ENCODE results near the gene STAT5B.
"Not testable (repeated sequence)": the region's sequence is repeated elsewhere in the genome, so short reads cannot be mapped to it uniquely, and the experiment has no call there.

The STAT5B gene

GRCh38 chr17:42266918-42267766 lies 9.0 kb downstream of the STAT5B start:
- DNase-seq (ENCODE audit: low spot score): no peak

GRCh38 chr17:42266462-42266861 lies 9.7 kb downstream of the STAT5B start:
- DNase-seq (ENCODE audit: low spot score): no peak

GRCh38 chr17:42264366-42264765 lies 11.8 kb downstream of the STAT5B start:
- DNase-seq (ENCODE audit: low spot score): not testable (repeated sequence)

- no peak for DNase-seq (ENCODE audit: low spot score)
Observed at GRCh38 chr17:42260318-42260717, 15.9 kb downstream of the STAT5B start.

- DNase-seq (ENCODE audit: low spot score): no peak
Observed at GRCh38 chr17:42255445-42255844, 20.7 kb downstream of the STAT5B start.

GRCh38 chr17:42253578-42253977 lies 22.6 kb downstream of the STAT5B start:
- no peak for DNase-seq (ENCODE audit: low spot score)

GRCh38 chr17:42252597-42253550 lies 23.3 kb downstream of the STAT5B start:
- DNase-seq (ENCODE audit: low spot score): no peak

- DNase-seq (ENCODE audit: low spot score): no peak
Observed at GRCh38 chr17:42251115-42251514, 25.1 kb downstream of the STAT5B start.

GRCh38 chr17:42249681-42250446 lies 26.3 kb downstream of the STAT5B start:
- no peak for DNase-seq (ENCODE audit: low spot score)

- peak; percentile 98 for DNase-seq (ENCODE audit: low spot score)
Observed at GRCh38 chr17:42248351-42249179, 27.6 kb downstream of the STAT5B start.

GRCh38 chr17:42247734-42248133 lies 28.5 kb downstream of the STAT5B start:
- DNase-seq (ENCODE audit: low spot score): no peak

GRCh38 chr17:42246515-42246914 lies 29.7 kb downstream of the STAT5B start:
- no peak for DNase-seq (ENCODE audit: low spot score)

- DNase-seq (ENCODE audit: low spot score): not testable (repeated sequence)
Observed at GRCh38 chr17:42245183-42245582, 31.0 kb downstream of the STAT5B start.

GRCh38 chr17:42244116-42244515 lies 32.1 kb downstream of the STAT5B start:
- not testable (repeated sequence) for DNase-seq (ENCODE audit: low spot score)

- no peak for DNase-seq (ENCODE audit: low spot score)
Observed at GRCh38 chr17:42243493-42243982, 32.7 kb downstream of the STAT5B start.

- no peak for DNase-seq (ENCODE audit: low spot score)
Observed at GRCh38 chr17:42241871-42242270, 34.3 kb downstream of the STAT5B start.

GRCh38 chr17:42240863-42241262 lies 35.3 kb downstream of the STAT5B start:
- not testable (repeated sequence) for DNase-seq (ENCODE audit: low spot score)

- no peak for DNase-seq (ENCODE audit: low spot score)
Observed at GRCh38 chr17:42240201-42240600, 36.0 kb downstream of the STAT5B start.

- DNase-seq (ENCODE audit: low spot score): not testable (repeated sequence)
Observed at GRCh38 chr17:42239576-42239975, 36.6 kb downstream of the STAT5B start.

- no peak for DNase-seq (ENCODE audit: low spot score)
Observed at GRCh38 chr17:42236760-42237159, 39.4 kb downstream of the STAT5B start.

GRCh38 chr17:42233994-42234393 lies 42.2 kb downstream of the STAT5B start:
- DNase-seq (ENCODE audit: low spot score): no peak
